ENCODE data around the gene VAT1L.

The VAT1L gene

GRCh38 chr16:77762262-77762661 lies 26.1 kb upstream of the VAT1L start:
- TF ChIP-seq CTCF (IDR thresholded peaks at IDR 0.05; ENCODE audit: low read depth, low read length), result no peak
- no peak overlapping the region for H3K4me3 ChIP-seq (ENCODE audit: low read depth, low read length)

- H3K4me3 ChIP-seq (ENCODE audit: low read depth, low read length), result no peak overlapping the region
- TF ChIP-seq CTCF (IDR thresholded peaks at IDR 0.05; ENCODE audit: low read depth, low read length), result no peak
Measured at GRCh38 chr16:77763994-77764393, 24.4 kb upstream of the VAT1L start.

- no peak overlapping the region for H3K4me3 ChIP-seq (ENCODE audit: low read depth, low read length)
- TF ChIP-seq CTCF (IDR thresholded peaks at IDR 0.05; ENCODE audit: low read depth, low read length), result no peak
Measured at GRCh38 chr16:77767211-77767610, 21.2 kb upstream of the VAT1L start.

- H3K4me3 ChIP-seq (ENCODE audit: low read depth, low read length), result no peak overlapping the region
- no peak for TF ChIP-seq CTCF (IDR thresholded peaks at IDR 0.05; ENCODE audit: low read depth, low read length)
Measured at GRCh38 chr16:77767826-77768225, 20.5 kb upstream of the VAT1L start.

GRCh38 chr16:77775911-77776909 lies 12.2 kb upstream of the VAT1L start:
- no peak overlapping the region for H3K4me3 ChIP-seq (ENCODE audit: low read depth, low read length)
- TF ChIP-seq CTCF (IDR thresholded peaks at IDR 0.05; ENCODE audit: low read depth, low read length), result no peak

- no peak overlapping the region for H3K4me3 ChIP-seq (ENCODE audit: low read depth, low read length)
- TF ChIP-seq CTCF (IDR thresholded peaks at IDR 0.05; ENCODE audit: low read depth, low read length), result no peak
Measured at GRCh38 chr16:77777745-77778144, 10.6 kb upstream of the VAT1L start.

- no peak for TF ChIP-seq CTCF (IDR thresholded peaks at IDR 0.05; ENCODE audit: low read depth, low read length)
- no peak overlapping the region for H3K4me3 ChIP-seq (ENCODE audit: low read depth, low read length)
Measured at GRCh38 chr16:77780378-77780837, 8.0 kb upstream of the VAT1L start.

All from WI38 (cell line).